Keratinocyte (primary cell): ENCODE measurements around the gene PRXL2A. TPM values are rescaled to one million over a fixed set of nuclear protein-coding genes. Genes with fewer than 3 reads are reported as not detected.

Experiments
- DNase-seq: peaks from one replicate; pipeline ENCODE4 v3.0.0-alpha.2; 2011; ENCODE audit warnings: low read depth, missing footprints, low spot score
- FAIRE-seq: peaks from 2 replicates; lab custom pipeline; 2011; peaks lifted over from hg19 to GRCh38; lab: Jason Lieb, UNC
- H2AFZ ChIP-seq: 2 replicates; pipeline ENCODE4 v1.6.0; 2012; ENCODE audit warnings: low read length, control low read depth, inconsistent platforms; ENCODE audit not compliant: control insufficient read depth
- H3K27ac ChIP-seq: 2 replicates; pipeline ENCODE4 v1.5.1; 2011; ENCODE audit warnings: low read length; ENCODE audit not compliant: control insufficient read depth, insufficient read depth
- H3K27me3 ChIP-seq: 3 replicates; pipeline ENCODE4 v1.6.0; 2011; ENCODE audit warnings: low read length; ENCODE audit not compliant: control insufficient read depth, insufficient read depth; ENCODE audit errors: extremely low read depth
- H3K36me3 ChIP-seq, 2 experiments: 2 replicates in 1 of 2; 3 replicates in 1 of 2; pipeline ENCODE4 v1.5.1; 2011; ENCODE audit warnings: low read length in 2 of 2, mild to moderate bottlenecking in 1 of 2; ENCODE audit not compliant: control insufficient read depth in 2 of 2, insufficient read depth in 2 of 2; ENCODE audit errors: extremely low read depth in 1 of 2
- H3K4me1 ChIP-seq: 3 replicates; pipeline ENCODE4 v1.5.1; 2011; ENCODE audit warnings: low read length; ENCODE audit not compliant: control insufficient read depth, insufficient read depth; ENCODE audit errors: extremely low read depth
- H3K4me2 ChIP-seq: 3 replicates; pipeline ENCODE4 v1.6.0; 2011; ENCODE audit warnings: low read depth, low read length; ENCODE audit not compliant: control insufficient read depth, insufficient read depth; ENCODE audit errors: extremely low read depth
- H3K4me3 ChIP-seq, 3 experiments: fragments of 200-600 bp in 1 of 3; sonication (generic) in 1 of 3; 2 replicates in 2 of 3; 3 replicates in 1 of 3; pipeline ENCODE4 v1.5.1; 2011 to 2016; ENCODE audit warnings: low read length in 3 of 3, mild to moderate bottlenecking in 3 of 3, control low read depth in 2 of 3, inconsistent platforms in 1 of 3, low read depth in 1 of 3, mixed read lengths in 1 of 3, mixed run types in 1 of 3, moderate library complexity in 1 of 3; ENCODE audit not compliant: control insufficient read depth in 2 of 3, insufficient read depth in 2 of 3; ENCODE audit errors: extremely low read depth in 1 of 3
- H3K79me2 ChIP-seq: 2 replicates; pipeline ENCODE4 v1.6.0; 2012; ENCODE audit warnings: low read length; ENCODE audit not compliant: control insufficient read depth, insufficient read depth
- H3K9ac ChIP-seq: 3 replicates; pipeline ENCODE4 v1.6.0; 2011; ENCODE audit warnings: low read length; ENCODE audit not compliant: control insufficient read depth, insufficient read depth; ENCODE audit errors: extremely low read depth
- H3K9me1 ChIP-seq: 3 replicates; pipeline ENCODE4 v1.6.0; 2011; ENCODE audit warnings: low read length; ENCODE audit not compliant: control insufficient read depth, insufficient read depth; ENCODE audit errors: extremely low read depth
- H3K9me3 ChIP-seq: 2 replicates; pipeline ENCODE4 v1.5.1; 2012; ENCODE audit warnings: low read depth, low read length; ENCODE audit not compliant: control insufficient read depth
- H4K20me1 ChIP-seq: 3 replicates; pipeline ENCODE4 v1.6.0; 2011; ENCODE audit warnings: low read length; ENCODE audit not compliant: control insufficient read depth, insufficient read depth; ENCODE audit errors: extremely low read depth
- CTCF ChIP-seq, 3 experiments: IDR thresholded peaks in 1 of 3; conservative IDR thresholded peaks in 1 of 3; optimal IDR thresholded peaks in 1 of 3; 2 replicates in 2 of 3; 3 replicates in 1 of 3; pipeline versions ENCODE3 to v1.5.1; 2011; ENCODE audit warnings: low read length in 3 of 3, mild to moderate bottlenecking in 3 of 3, moderate library complexity in 2 of 3, control low read depth in 1 of 3, inconsistent platforms in 1 of 3; ENCODE audit not compliant: insufficient read depth in 2 of 3; ENCODE audit errors: extremely low read depth in 1 of 3
- EZH2 ChIP-seq: IDR thresholded peaks from one replicate; pipeline ENCODE4 v1.6.1; 2012; ENCODE audit warnings: inconsistent platforms, mild to moderate bottlenecking, low read length, moderate library complexity
- dilution Hi-C: fragments of 300-500 bp; cut with MboI; formaldehyde crosslinking; loops from one replicate; pipeline ENCODE4 v1.7.0; 2020; ENCODE audit warnings: low sequenced_read_pairs; ENCODE audit not compliant: extremely low pct_ligation_motif_present
- polyA plus RNA-seq, 5 experiments: library from polyadenylated mRNA; depleted of rRNA in 3 of 5; stranded (reverse) in 3 of 5; stranded (forward) in 1 of 5; unstranded in 1 of 5; fragments of >200 nt; gene quantifications; 1 replicate in 1 of 5; 2 replicates in 3 of 5; 3 replicates in 1 of 5; pipeline versions ENCODE4 v1.2.1 to v1.2.3, GENCODE V29; 2011 to 2012; ENCODE audit warnings: missing spikeins in 2 of 5, low read depth in 1 of 5, low replicate concordance in 1 of 5

Gene PRXL2A
- polyA plus RNA-seq, 1 donor (not counting 4 experiments of a cell fraction or from before 2014, with no cell fraction given): 71.6 TPM

GRCh38 chr10:80443531-80443974 lies 35.2 kb downstream of the PRXL2A start:
- H3K9ac ChIP-seq: no peak overlapping the region
- no peak overlapping the region for H3K27ac ChIP-seq
- no peak for FAIRE-seq

GRCh38 chr10:80444124-80444523 lies 35.8 kb downstream of the PRXL2A start:
- FAIRE-seq (no peak), DNase-seq (no peak)
- Histone ChIP-seq H3K36me3 (no peaks in the 10 kb centered on the region), H2AFZ (no peak overlapping the region), H3K79me2 (no peaks in the 10 kb centered on the region), H3K9me1 (no peaks in the 10 kb centered on the region), H3K9me3 (no peaks in the 10 kb centered on the region), H3K4me3 (no peak overlapping the region), H3K27me3 (no peaks in the 10 kb centered on the region), H3K9ac (no peak overlapping the region), H3K4me2 (no peak overlapping the region), H3K4me1 (peaks cover 11% of the 10 kb centered on the region), H3K27ac (no peak overlapping the region), H4K20me1 (no peaks in the 10 kb centered on the region)
- TF ChIP-seq CTCF (optimal IDR thresholded peaks at IDR 0.05 in 1 of 3, IDR thresholded peaks at IDR 0.05 in 1 of 3, conservative IDR thresholded peaks at IDR 0.05 in 1 of 3; ENCODE audit: extremely low read depth in 1 of 3, insufficient read depth in 2 of 3, low read length in 3 of 3): no peak
- TF ChIP-seq EZH2: no peak
- dilution Hi-C loops: no loop called here

More at GRCh38 chr10:80443531-80443974, 35.2 kb downstream of the PRXL2A start:
- H3K9me1 ChIP-seq: no peaks in the 10 kb centered on the region
- no peaks in the 10 kb centered on the region for H3K79me2 ChIP-seq
- TF ChIP-seq EZH2 (no peak), CTCF (optimal IDR thresholded peaks at IDR 0.05 in 1 of 3, IDR thresholded peaks at IDR 0.05 in 1 of 3, conservative IDR thresholded peaks at IDR 0.05 in 1 of 3; ENCODE audit: extremely low read depth in 1 of 3, insufficient read depth in 2 of 3, low read length in 3 of 3) (peak; percentile 32 to 68 (median 32))
- no peak overlapping the region for H3K4me2 ChIP-seq
- dilution Hi-C loops: no loop called here
- no peak overlapping the region for H3K4me3 ChIP-seq
- no peak overlapping the region for H2AFZ ChIP-seq
- H3K4me1 ChIP-seq: peaks cover 11% of the 10 kb centered on the region
- H4K20me1 ChIP-seq: no peaks in the 10 kb centered on the region
- H3K9me3 ChIP-seq: no peaks in the 10 kb centered on the region
- no peaks in the 10 kb centered on the region for H3K27me3 ChIP-seq
- no peak for DNase-seq
- H3K36me3 ChIP-seq: no peaks in the 10 kb centered on the region
